ENCODE measurements around the gene TGFBR2. TPM values are rescaled to one million over a fixed set of nuclear protein-coding genes. Genes with fewer than 3 reads are reported as not detected.
A peak's percentile ranks its signal among the peaks of the same experiment; 100 is the strongest.

Gene TGFBR2
- total RNA-seq, 1 donor, result 393 TPM

- DNase-seq (ENCODE audit: low read depth), result peak; percentile 40
- no peak overlapping the region for H3K4me3 ChIP-seq (ENCODE audit: low read depth, low read length)
These were observed 20.1 kb upstream of the TGFBR2 start for GRCh38 chr3:30586096-30586805.

GRCh38 chr3:30586806-30587486 lies 19.5 kb upstream of the TGFBR2 start:
- DNase-seq (ENCODE audit: low read depth), result peak; percentile 24
- no peak for TF ChIP-seq CTCF (IDR thresholded peaks at IDR 0.05; ENCODE audit: insufficient read depth, low read length)
- no peak overlapping the region for H3K4me3 ChIP-seq (ENCODE audit: low read depth, low read length)

More at GRCh38 chr3:30586096-30586805, 20.1 kb upstream of the TGFBR2 start:
- TF ChIP-seq CTCF (IDR thresholded peaks at IDR 0.05; ENCODE audit: insufficient read depth, low read length), result no peak

- H3K4me3 ChIP-seq (ENCODE audit: low read depth, low read length), result no peak overlapping the region
- no peak for TF ChIP-seq CTCF (IDR thresholded peaks at IDR 0.05; ENCODE audit: insufficient read depth, low read length)
- DNase-seq (ENCODE audit: low read depth), result no peak
These were observed 18.5 kb upstream of the TGFBR2 start for GRCh38 chr3:30587904-30588303.

GRCh38 chr3:30596152-30596551 lies 10.2 kb upstream of the TGFBR2 start:
- TF ChIP-seq CTCF (IDR thresholded peaks at IDR 0.05; ENCODE audit: insufficient read depth, low read length), result no peak
- no peak overlapping the region for H3K4me3 ChIP-seq (ENCODE audit: low read depth, low read length)
- no peak for DNase-seq (ENCODE audit: low read depth)

GRCh38 chr3:30597131-30597768 lies 9.2 kb upstream of the TGFBR2 start:
- no peak overlapping the region for H3K4me3 ChIP-seq (ENCODE audit: low read depth, low read length)
- DNase-seq (ENCODE audit: low read depth), result peak; percentile 90
- TF ChIP-seq CTCF (IDR thresholded peaks at IDR 0.05; ENCODE audit: insufficient read depth, low read length), result no peak

GRCh38 chr3:30597769-30598134 lies 8.6 kb upstream of the TGFBR2 start:
- TF ChIP-seq CTCF (IDR thresholded peaks at IDR 0.05; ENCODE audit: insufficient read depth, low read length), result no peak
- H3K4me3 ChIP-seq (ENCODE audit: low read depth, low read length), result no peak overlapping the region
- no peak for DNase-seq (ENCODE audit: low read depth)

All from fibroblast of the aortic adventitia (primary cell).